IPS-20b (cell line): ENCODE data around the gene RFXAP.

Experiments
- H3K27ac ChIP-seq: one replicate; pipeline ENCODE4 v1.5.1; 2013; ENCODE audit warnings: low read length
- H3K27me3 ChIP-seq: 2 replicates; pipeline ENCODE4 v1.6.1; 2013; ENCODE audit warnings: mild to moderate bottlenecking, low read length, inconsistent platforms; ENCODE audit not compliant: insufficient read depth
- H3K36me3 ChIP-seq: 2 replicates; pipeline ENCODE4 v1.6.1; 2013; ENCODE audit warnings: low read depth, mild to moderate bottlenecking, inconsistent platforms, low read length, moderate library complexity; ENCODE audit not compliant: insufficient read depth
- H3K4me1 ChIP-seq: 2 replicates; pipeline ENCODE4 v1.6.1; 2013; ENCODE audit warnings: mild to moderate bottlenecking, control low read depth, inconsistent platforms, low read length, moderate library complexity; ENCODE audit not compliant: insufficient read depth
- H3K4me3 ChIP-seq: 2 replicates; pipeline ENCODE4 v1.5.1; 2013; ENCODE audit warnings: mild to moderate bottlenecking, low read length, inconsistent platforms
- H3K9ac ChIP-seq: 2 replicates; pipeline ENCODE4 v1.6.1; 2013; ENCODE audit warnings: low read depth, mild to moderate bottlenecking, inconsistent platforms, low read length, moderate library complexity
- H3K9me3 ChIP-seq: 2 replicates; pipeline ENCODE4 v1.6.1; 2013; ENCODE audit warnings: mild to moderate bottlenecking, low read depth, low read length, inconsistent platforms; ENCODE audit not compliant: insufficient read depth

Gene RFXAP

GRCh38 chr13:36817996-36818803, 822 bp upstream of the RFXAP start:
- H3K4me1 ChIP-seq, result peaks cover 14% of the 10 kb centered on the region; the same call in 1 of the 2 replicates
- no peaks in the 10 kb centered on the region for H3K36me3 ChIP-seq
- H3K27me3 ChIP-seq, result peaks cover 9% of the 10 kb centered on the region; the same call in 1 of the 2 replicates
- no peak overlapping the region for H3K27ac ChIP-seq
- H3K4me3 ChIP-seq, result peak overlapping the region; percentile 85
- no peaks in the 10 kb centered on the region for H3K9me3 ChIP-seq
- H3K9ac ChIP-seq, result peak overlapping the region; percentile 51; the same call in 1 of the 2 replicates

GRCh38 chr13:36819739-36820090, 693 bp downstream of the RFXAP start:
- Histone ChIP-seq H3K27ac (no peak overlapping the region), H3K4me3 (peak overlapping the region; percentile 85), H3K27me3 (peaks cover 9% of the 10 kb centered on the region; the same call in 1 of the 2 replicates), H3K36me3 (no peaks in the 10 kb centered on the region), H3K9ac (peak overlapping the region; percentile 76; the same call in 1 of the 2 replicates), H3K4me1 (peaks cover 14% of the 10 kb centered on the region; the same call in 1 of the 2 replicates), H3K9me3 (no peaks in the 10 kb centered on the region)

- H3K4me1 ChIP-seq, result peaks cover 14% of the 10 kb centered on the region; the same call in 1 of the 2 replicates
- H3K4me3 ChIP-seq, result peak overlapping the region; percentile 85
- peak overlapping the region; percentile 76; the same call in 1 of the 2 replicates for H3K9ac ChIP-seq
- no peak overlapping the region for H3K27ac ChIP-seq
- H3K27me3 ChIP-seq, result peaks cover 9% of the 10 kb centered on the region; the same call in 1 of the 2 replicates
- H3K9me3 ChIP-seq, result no peaks in the 10 kb centered on the region
- no peaks in the 10 kb centered on the region for H3K36me3 ChIP-seq
Measured at GRCh38 chr13:36820222-36820621, 1.2 kb downstream of the RFXAP start.

GRCh38 chr13:36822785-36823184, 3.8 kb downstream of the RFXAP start:
- Histone ChIP-seq H3K4me3 (no peak overlapping the region), H3K9ac (no peak overlapping the region), H3K27me3 (peaks cover 9% of the 10 kb centered on the region; the same call in 1 of the 2 replicates), H3K27ac (no peak overlapping the region), H3K9me3 (no peaks in the 10 kb centered on the region), H3K4me1 (peaks cover 14% of the 10 kb centered on the region; the same call in 1 of the 2 replicates), H3K36me3 (peaks cover 8% of the 10 kb centered on the region)

GRCh38 chr13:36829753-36830152, 10.7 kb downstream of the RFXAP start:
- Histone ChIP-seq H3K4me3 (no peak overlapping the region), H3K9ac (no peak overlapping the region), H3K27ac (no peak overlapping the region), H3K4me1 (no peaks in the 10 kb centered on the region), H3K36me3 (peaks cover 24% of the 10 kb centered on the region), H3K9me3 (no peaks in the 10 kb centered on the region), H3K27me3 (no peaks in the 10 kb centered on the region)

GRCh38 chr13:36831291-36831690, 12.3 kb downstream of the RFXAP start:
- Histone ChIP-seq H3K9ac (no peak overlapping the region), H3K36me3 (peaks cover 24% of the 10 kb centered on the region), H3K27me3 (no peaks in the 10 kb centered on the region), H3K27ac (no peak overlapping the region), H3K4me3 (no peak overlapping the region), H3K4me1 (no peaks in the 10 kb centered on the region), H3K9me3 (no peaks in the 10 kb centered on the region)

GRCh38 chr13:36834299-36834698, 15.3 kb downstream of the RFXAP start:
- Histone ChIP-seq H3K4me3 (no peak overlapping the region), H3K4me1 (no peaks in the 10 kb centered on the region), H3K36me3 (peaks cover 10% of the 10 kb centered on the region; the same call in 1 of the 2 replicates), H3K9ac (no peak overlapping the region), H3K27me3 (no peaks in the 10 kb centered on the region), H3K9me3 (no peaks in the 10 kb centered on the region), H3K27ac (no peak overlapping the region)

- Histone ChIP-seq H3K27ac (no peak overlapping the region), H3K4me3 (no peak overlapping the region), H3K4me1 (no peaks in the 10 kb centered on the region), H3K36me3 (no peaks in the 10 kb centered on the region), H3K27me3 (no peaks in the 10 kb centered on the region), H3K9me3 (no peaks in the 10 kb centered on the region), H3K9ac (no peak overlapping the region)
Measured at GRCh38 chr13:36837354-36838092, 18.5 kb downstream of the RFXAP start.

- Histone ChIP-seq H3K27me3 (no peaks in the 10 kb centered on the region), H3K4me1 (no peaks in the 10 kb centered on the region), H3K9ac (no peak overlapping the region), H3K36me3 (no peaks in the 10 kb centered on the region), H3K9me3 (no peaks in the 10 kb centered on the region), H3K4me3 (no peak overlapping the region), H3K27ac (no peak overlapping the region)
Measured at GRCh38 chr13:36839281-36839680, 20.3 kb downstream of the RFXAP start.

GRCh38 chr13:36839981-36840380, 21.0 kb downstream of the RFXAP start:
- Histone ChIP-seq H3K36me3 (no peaks in the 10 kb centered on the region), H3K27me3 (no peaks in the 10 kb centered on the region)

GRCh38 chr13:36840718-36841250, 21.8 kb downstream of the RFXAP start:
- H3K27ac ChIP-seq, result no peak overlapping the region
- no peaks in the 10 kb centered on the region for H3K9me3 ChIP-seq
- no peak overlapping the region for H3K4me3 ChIP-seq
- no peak overlapping the region for H3K9ac ChIP-seq
- H3K27me3 ChIP-seq, result no peaks in the 10 kb centered on the region
- no peaks in the 10 kb centered on the region for H3K4me1 ChIP-seq
- H3K36me3 ChIP-seq, result no peaks in the 10 kb centered on the region

More at GRCh38 chr13:36839981-36840380, 21.0 kb downstream of the RFXAP start:
- H3K27ac ChIP-seq, result no peak overlapping the region
- no peak overlapping the region for H3K4me3 ChIP-seq
- no peak overlapping the region for H3K9ac ChIP-seq
- H3K4me1 ChIP-seq, result no peaks in the 10 kb centered on the region
- H3K9me3 ChIP-seq, result no peaks in the 10 kb centered on the region
